H1 (cell line): ENCODE results near the gene SSU72. TPM values are rescaled to one million over a fixed set of nuclear protein-coding genes. Genes with fewer than 3 reads are reported as not detected.
A peak's percentile ranks its signal among the peaks of the same experiment; 100 is the strongest.

Source experiments
- BACH1 ChIP-seq: IDR thresholded peaks from 2 replicates; pipeline ENCODE4 v1.6.1; 2012; ENCODE audit warnings: low read length, improper control_type of control experiment
- CBX5 ChIP-seq: fragments of 300-800, 300-1000 bp; sonication (generic); IDR thresholded peaks from 2 replicates; pipeline ENCODE4 v1.7.1; 2016; ENCODE audit warnings: antibody characterized with exemption, low read length, low read depth
- CBX8 ChIP-seq: fragments of 300-800, 300-1000 bp; sonication (generic); IDR thresholded peaks from 2 replicates; pipeline ENCODE4 v1.7.1; 2016; ENCODE audit warnings: low read depth, low read length, borderline replicate concordance
- CHD1 ChIP-seq: IDR thresholded peaks from 2 replicates; pipeline ENCODE4 v1.6.1; 2012; ENCODE audit warnings: low read depth, low read length, improper control_type of control experiment
- CHD2 ChIP-seq: IDR thresholded peaks from 2 replicates; pipeline ENCODE4 v1.6.1; 2012; ENCODE audit warnings: low read length, improper control_type of control experiment
- E2F6 ChIP-seq: IDR thresholded peaks from 2 replicates; pipeline ENCODE4 v1.6.1; 2012; ENCODE audit warnings: inconsistent platforms
- EZH2 ChIP-seq: fragments of 200-600 bp; sonication (generic); IDR thresholded peaks from 2 replicates; pipeline ENCODE4 v1.7.1; 2012; ENCODE audit warnings: low read depth, mild to moderate bottlenecking, moderate library complexity, low read length, inconsistent platforms; ENCODE audit not compliant: severe bottlenecking
- GABPA ChIP-seq: IDR thresholded peaks from 2 replicates; pipeline ENCODE4 v1.6.1; 2011; ENCODE audit warnings: mild to moderate bottlenecking, low read length, moderate library complexity, borderline replicate concordance; ENCODE audit not compliant: insufficient read depth
- KDM1A ChIP-seq: fragments of 200-600, 300-600 bp; sonication (generic); IDR thresholded peaks from 2 replicates; pipeline ENCODE4 v1.7.1; 2016; ENCODE audit warnings: mild to moderate bottlenecking, low read length, borderline replicate concordance
- NRF1 ChIP-seq: IDR thresholded peaks from 2 replicates; pipeline ENCODE4 v1.6.1; 2011; ENCODE audit warnings: mild to moderate bottlenecking, low read depth, low read length, improper control_type of control experiment
- POLR2A ChIP-seq, 2 experiments: IDR thresholded peaks; 1 replicate in 1 of 2; 2 replicates in 1 of 2; pipeline ENCODE4 v1.6.1; 2011; ENCODE audit warnings: low read depth in 2 of 2, low read length in 2 of 2, mild to moderate bottlenecking in 2 of 2; ENCODE audit errors: control extremely low read depth in 1 of 2
- POLR2AphosphoS5 ChIP-seq: IDR thresholded peaks from 2 replicates; pipeline ENCODE4 v1.6.1; 2011; ENCODE audit warnings: low read depth, low read length
- RBBP5 ChIP-seq: IDR thresholded peaks from 2 replicates; pipeline ENCODE4 v1.7.1; 2012; ENCODE audit warnings: low read depth, mild to moderate bottlenecking, inconsistent platforms, low read length, moderate library complexity, borderline replicate concordance
- RFX5 ChIP-seq: IDR thresholded peaks from 2 replicates; pipeline ENCODE4 v1.6.1; 2011; ENCODE audit warnings: low read depth, low read length, improper control_type of control experiment, borderline replicate concordance
- RNF2 ChIP-seq: fragments of 200-900, 300-1000 bp; sonication (generic); IDR thresholded peaks from 2 replicates; pipeline ENCODE4 v1.7.1; 2016; ENCODE audit warnings: borderline replicate concordance, low read depth, mild to moderate bottlenecking, antibody characterized with exemption, low read length; ENCODE audit not compliant: poor library complexity, severe bottlenecking; ENCODE audit errors: missing control alignments
- RXRA ChIP-seq: IDR thresholded peaks from 2 replicates; pipeline ENCODE4 v1.6.1; 2011; ENCODE audit warnings: low read depth, mild to moderate bottlenecking, low read length, moderate library complexity; ENCODE audit not compliant: insufficient read depth
- SAP30 ChIP-seq: fragments of 300-600 bp; sonication (generic); IDR thresholded peaks from 2 replicates; pipeline ENCODE4 v1.7.1; 2012; ENCODE audit warnings: low read length, moderate library complexity, mild to moderate bottlenecking, inconsistent platforms; ENCODE audit not compliant: insufficient read depth, insufficient replicate concordance
- SIN3A ChIP-seq, 2 experiments: IDR thresholded peaks in 1 of 2; conservative IDR thresholded peaks in 1 of 2; 2 replicates each; pipeline ENCODE4 v1.6.1; 2011 to 2012; ENCODE audit warnings: low read length in 2 of 2, improper control_type of control experiment in 1 of 2, low read depth in 1 of 2, mild to moderate bottlenecking in 1 of 2
- SIRT6 ChIP-seq: IDR thresholded peaks from one replicate; pipeline ENCODE4 v1.7.1; 2012; ENCODE audit warnings: low read length, inconsistent platforms
- SIX5 ChIP-seq: IDR thresholded peaks from 2 replicates; pipeline ENCODE4 v1.6.1; 2011; ENCODE audit warnings: mild to moderate bottlenecking, low read depth, low read length
- SP1 ChIP-seq: IDR thresholded peaks from 2 replicates; pipeline ENCODE4 v1.6.1; 2011; ENCODE audit warnings: low read depth, low read length
- TAF1 ChIP-seq: IDR thresholded peaks from 2 replicates; pipeline ENCODE4 v1.6.1; 2011; ENCODE audit warnings: mild to moderate bottlenecking, low read depth, low read length
- TBP ChIP-seq: IDR thresholded peaks from 2 replicates; pipeline ENCODE4 v1.6.1; 2011; ENCODE audit warnings: low read depth, low read length, improper control_type of control experiment
- TCF12 ChIP-seq: IDR thresholded peaks from 2 replicates; pipeline ENCODE4 v1.6.1; 2011; ENCODE audit warnings: low read depth, mild to moderate bottlenecking, low read length
- polyA plus RNA-seq, 7 experiments: library from polyadenylated mRNA; depleted of rRNA in 3 of 7; stranded (reverse) in 5 of 7; unstranded in 2 of 7; fragments of >200 nt in 5 of 7; fragments of 200-250 nt in 2 of 7; gene quantifications; 1 replicate in 5 of 7; 2 replicates in 1 of 7; 4 replicates in 1 of 7; pipeline versions ENCODE4 v1.2.1 to v1.2.3, GENCODE V29; 2011 to 2013; ENCODE audit warnings: missing spikeins in 2 of 7, mixed read lengths in 2 of 7
- total RNA-seq: library from RNA; stranded (reverse); fragmentation: NEBNext Ultra II Directional; extraction: Animal tissue kit (Norgen Biotek cat#: 25700); gene quantifications from 2 replicates; pipeline ENCODE4 v1.2.1, GENCODE V29; 2021
- TF ChIP-seq, protein P1 (sequence below): IDR thresholded peaks from 2 replicates; pipeline ENCODE4 v1.6.1; 2012; ENCODE audit warnings: inconsistent platforms

Gene SSU72
- total and polyA plus RNA-seq, 2 of the 8 experiments (the other 6 are each of a cell fraction or from before 2014, with no cell fraction given): 110 to 165 TPM

- TF ChIP-seq CBX8 (no peak), RXRA (no peak), CBX5 (no peak), SIX5 (no peak), POLR2AphosphoS5 (0 out of 2 replicates have a peak, but pooled peaks have one; percentile 15), NRF1 (no peak), CHD1 (no peak), KDM1A (no peak), POLR2A (IDR thresholded peaks at IDR 0.05; ENCODE audit: control extremely low read depth in 1 of 2, low read depth in 2 of 2, low read length in 2 of 2) (no peak), EZH2 (no peak), TCF12 (no peak), SAP30 (no peak), SIRT6 (no peak), SIN3A (conservative IDR thresholded peaks at IDR 0.05 in 1 of 2, IDR thresholded peaks at IDR 0.05 in 1 of 2; ENCODE audit: low read depth in 1 of 2, low read length in 2 of 2) (peak in 1 of 2 experiments; percentile 6; a peak in 1 of 4 replicates), CHD2 (no peak), SP1 (no peak), RFX5 (no peak), RNF2 (no peak), GABPA (no peak), TAF1 (no peak), E2F6 (peak; percentile 68), BACH1 (no peak), TBP (no peak), RBBP5 (no peak)
- TF ChIP-seq, protein P1, sequence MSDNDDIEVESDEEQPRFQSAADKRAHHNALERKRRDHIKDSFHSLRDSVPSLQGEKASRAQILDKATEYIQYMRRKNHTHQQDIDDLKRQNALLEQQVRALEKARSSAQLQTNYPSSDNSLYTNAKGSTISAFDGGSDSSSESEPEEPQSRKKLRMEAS: peak; percentile 25; the same call in 1 of the 2 replicates
These were observed 63.6 kb downstream of the SSU72 start (continued) for GRCh38 chr1:1510912-1511532.
